NOMO-1 (cell line): Measurements from ENCODE around the gene MEAF6.
"Not testable (repeated sequence)": the region's sequence is repeated elsewhere in the genome, so short reads cannot be mapped to it uniquely, and the experiment has no call there.

Source experiments
- DNase-seq, 2 experiments: peaks; one replicate each; lab custom pipeline; 2025; ENCODE audit not compliant: unreplicated experiment in 2 of 2; lab: John Stamatoyannopoulos, UW

Gene MEAF6

DNA sequence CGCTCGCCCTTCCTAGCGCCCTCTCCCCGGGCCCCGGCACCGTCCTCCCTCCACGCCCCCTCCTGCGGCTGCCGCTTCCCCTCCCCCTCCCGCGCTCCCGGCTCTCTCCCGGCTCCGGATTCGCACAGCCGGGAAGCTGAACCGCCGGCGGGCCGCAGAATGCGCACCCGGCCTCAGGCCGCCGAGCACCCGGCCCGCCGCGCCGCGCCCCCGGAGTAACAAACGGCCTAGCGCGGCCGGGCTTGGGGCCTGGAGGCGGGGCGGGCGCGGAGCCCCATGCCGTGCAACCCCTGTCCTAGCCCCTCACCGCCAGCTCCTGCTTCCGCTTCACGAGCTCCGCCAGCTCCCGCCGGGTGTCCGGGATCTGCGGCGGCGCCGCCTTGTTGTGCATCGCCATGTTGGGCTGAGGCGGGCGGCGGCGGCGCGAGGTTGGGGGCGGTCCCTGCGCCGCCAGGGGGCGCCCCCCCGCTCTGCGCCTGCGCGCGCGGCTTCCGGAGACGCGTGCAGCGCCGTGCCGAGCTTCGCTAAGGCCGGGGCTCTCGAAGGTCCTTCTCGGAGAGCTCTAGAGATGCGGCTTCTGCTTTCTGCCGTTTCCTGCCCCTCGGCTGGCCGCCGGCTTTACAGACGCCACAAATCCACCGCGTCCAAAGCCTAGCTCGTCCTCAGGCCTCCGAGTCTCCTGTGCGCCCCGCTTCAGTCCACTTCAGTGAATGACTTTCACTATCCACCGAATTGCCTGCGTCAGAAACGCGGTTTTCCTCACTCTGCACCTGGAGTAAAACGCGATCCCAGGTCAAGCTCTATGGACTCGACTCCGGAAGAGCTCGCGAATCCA, at the start of gene MEAF6:
TSS of gene MEAF6 (minus strand) at position 417 of the 835 bp plus-strand sequence. CDS start at position 397, 20 bp downstream.
- DNase-seq: peak; percentile 79 to 87

DNA sequence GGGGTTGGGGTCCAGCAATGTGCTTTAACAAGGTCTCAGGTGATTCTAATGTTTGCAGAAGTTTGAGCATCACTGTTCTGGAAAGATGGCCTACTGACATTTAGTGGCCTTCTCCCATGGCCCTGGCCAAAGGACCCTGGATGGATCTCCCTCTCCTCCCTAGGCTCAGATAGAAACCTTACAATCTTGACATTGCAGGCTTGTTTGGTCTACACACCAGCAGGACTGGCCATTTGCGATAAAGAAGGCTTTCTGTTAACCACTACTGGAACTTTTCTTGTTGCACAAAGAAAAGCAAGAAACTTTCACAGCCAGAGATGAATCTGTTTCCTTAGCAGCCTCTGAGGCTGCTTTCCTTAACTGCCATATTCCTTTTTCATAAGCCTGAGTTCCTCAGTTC, 48.4 kb upstream of the MEAF6 start:
- DNase-seq: no peak

DNA sequence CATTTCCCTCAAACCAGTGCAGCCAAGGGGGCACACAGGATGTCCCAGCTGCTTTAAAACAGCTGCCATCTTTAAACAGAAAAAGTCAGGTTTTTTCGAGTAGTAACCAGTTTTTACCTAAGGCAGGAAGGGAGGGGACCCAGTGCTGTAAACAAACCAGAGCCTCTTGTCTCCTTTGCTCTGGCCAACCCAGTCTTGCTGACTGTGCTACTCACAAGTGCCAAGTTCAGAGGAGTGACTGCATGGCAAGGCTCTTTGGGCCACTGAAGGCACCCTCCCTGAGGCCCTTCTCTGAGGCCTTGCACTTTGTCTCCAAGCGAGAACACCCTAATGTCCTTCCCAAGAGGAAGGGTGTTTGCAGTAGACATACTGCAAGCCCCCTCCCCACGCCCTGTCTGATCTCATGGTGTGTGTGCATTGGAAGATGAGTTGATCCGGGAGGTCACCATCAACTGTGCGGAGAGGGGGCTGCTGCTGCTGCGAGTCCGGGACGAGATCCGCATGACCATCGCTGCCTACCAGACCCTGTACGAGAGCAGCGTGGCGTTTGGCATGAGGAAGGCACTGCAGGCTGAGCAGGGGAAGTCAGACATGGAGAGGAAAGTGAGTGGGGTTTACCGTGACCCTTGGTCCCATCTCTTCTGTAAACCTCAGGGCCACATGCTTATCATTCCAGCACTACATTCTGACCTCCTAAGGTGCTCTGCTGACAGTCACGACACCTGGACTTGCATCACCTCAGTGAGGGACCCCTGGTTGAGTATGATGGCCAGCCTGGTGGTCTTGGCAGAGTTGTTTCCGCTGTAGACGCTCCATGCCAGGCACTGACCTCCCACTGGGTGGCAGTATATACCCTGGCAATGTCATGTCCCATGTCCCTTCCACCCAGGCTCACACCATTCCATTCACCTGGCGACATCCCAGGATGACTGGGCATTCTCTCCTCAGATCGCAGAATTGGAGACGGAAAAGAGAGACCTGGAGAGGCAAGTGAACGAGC, 46.9 kb upstream of the MEAF6 start:
- no peak for DNase-seq

DNA sequence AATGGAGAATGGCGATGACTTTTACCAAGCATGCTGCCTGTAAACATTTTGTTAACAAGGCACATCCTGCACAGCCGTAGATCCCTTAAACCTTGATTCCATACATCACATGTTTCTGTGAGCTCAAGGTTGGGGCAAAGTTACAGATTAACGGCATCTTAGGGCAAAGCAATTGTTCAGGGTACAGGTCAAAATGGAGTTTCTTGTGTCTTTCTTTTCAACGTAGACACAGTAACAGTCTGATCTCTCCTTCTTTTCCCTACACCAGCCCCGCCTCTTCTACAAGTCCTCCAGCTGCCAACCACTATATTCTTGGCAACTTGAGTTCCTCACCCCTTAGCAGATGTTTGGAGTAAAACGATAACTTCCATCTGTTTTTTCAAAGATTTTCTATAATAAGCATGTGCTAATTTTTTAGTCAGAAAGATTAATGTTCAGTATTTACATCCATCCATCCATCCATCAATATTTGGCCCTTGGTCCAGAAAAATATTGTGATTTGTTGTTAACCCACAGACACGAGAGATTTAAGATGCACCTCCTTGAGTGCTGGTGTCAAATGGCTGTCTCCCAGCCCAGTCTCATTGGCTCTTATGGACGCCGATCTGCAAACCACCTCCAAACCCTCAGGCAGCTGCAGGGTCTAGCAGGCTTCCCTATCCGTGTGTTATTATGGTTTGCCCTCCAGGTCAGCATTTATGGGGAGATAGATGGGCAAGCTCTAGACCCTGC, 46.0 kb upstream of the MEAF6 start:
- DNase-seq: no peak

DNA sequence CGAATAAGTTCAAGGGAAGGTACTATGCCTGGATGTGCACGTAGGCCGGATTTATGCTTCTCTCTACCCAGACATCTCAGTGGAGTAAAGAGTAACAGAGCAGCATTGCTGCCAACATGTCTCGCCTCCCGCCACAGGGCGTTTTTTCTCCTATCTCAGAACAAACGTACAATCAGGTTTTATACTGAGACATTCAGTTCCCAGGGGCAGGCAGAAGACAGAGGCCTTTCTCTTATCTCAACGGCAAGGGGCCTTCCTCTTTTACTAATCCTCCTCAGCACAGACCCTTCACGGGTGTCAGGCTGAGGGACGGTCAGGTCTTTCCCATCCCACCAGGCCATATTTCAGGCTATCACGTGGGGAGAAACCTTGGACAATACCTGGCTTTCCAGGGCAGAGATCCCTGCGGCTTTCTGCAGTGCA, 45.4 kb upstream of the MEAF6 start:
- not testable (repeated sequence) for DNase-seq

DNA sequence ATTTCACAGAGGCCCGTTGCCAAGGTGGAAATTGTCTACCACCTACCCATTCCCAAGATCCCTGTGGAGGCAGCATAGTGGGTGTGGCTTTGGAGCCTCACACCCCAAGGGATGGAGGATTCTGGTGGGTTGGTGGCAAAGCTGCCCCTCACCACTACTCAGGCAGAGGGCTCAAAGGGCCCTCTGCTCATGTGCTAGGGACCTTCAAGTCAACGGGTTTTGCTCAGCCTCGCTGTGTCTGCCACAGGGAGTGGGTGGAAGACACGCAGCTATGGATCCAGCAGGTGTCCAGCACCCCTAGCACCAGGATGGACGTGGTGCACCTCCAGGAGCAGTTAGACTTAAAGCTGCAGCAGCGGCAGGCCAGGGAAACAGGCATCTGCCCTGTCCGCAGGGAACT, 44.5 kb upstream of the MEAF6 start:
- DNase-seq: no peak

- DNase-seq: no peak
Observed at GRCh38 chr1:37558411-37558810, 43.8 kb upstream of the MEAF6 start.

- DNase-seq: no peak
Observed at GRCh38 chr1:37557402-37557801, 42.8 kb upstream of the MEAF6 start.

DNA sequence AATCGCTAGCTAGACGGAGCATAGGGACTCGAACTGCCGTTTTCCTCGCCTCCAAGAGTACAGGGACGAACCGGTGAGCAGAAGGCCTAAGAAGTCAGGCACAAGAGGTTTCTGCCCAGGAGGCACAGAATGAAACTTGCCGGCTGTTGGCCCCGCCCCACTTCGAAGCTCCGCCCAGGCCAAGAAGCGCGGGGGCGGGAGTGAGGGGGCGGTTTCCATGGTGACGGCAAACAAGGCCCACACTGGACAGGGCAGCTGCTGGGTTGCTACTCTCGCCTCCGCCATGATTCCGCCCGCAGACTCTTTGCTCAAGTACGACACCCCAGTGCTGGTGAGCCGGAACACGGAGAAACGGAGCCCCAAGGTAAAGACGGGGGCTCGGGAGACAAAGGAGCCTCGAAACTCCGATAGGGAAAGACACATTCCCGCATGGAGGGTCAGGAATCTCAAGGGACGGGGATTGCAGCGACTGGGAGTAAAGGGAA, 42.2 kb upstream of the MEAF6 start, which contains the start of gene DNALI1:
TSS of gene DNALI1 (plus strand) at position 229 of the 485 bp plus-strand sequence. CDS start at position 284, 55 bp downstream.
- DNase-seq: no peak

- peak; percentile 86 for DNase-seq
Observed at GRCh38 chr1:37553927-37554808, 39.6 kb upstream of the MEAF6 start, which contains the start of gene SNIP1. Gene SNIP1, minus strand, starts transcription at chr1:37554293. Its CDS starts 64 bp downstream, at chr1:37554229.

DNA sequence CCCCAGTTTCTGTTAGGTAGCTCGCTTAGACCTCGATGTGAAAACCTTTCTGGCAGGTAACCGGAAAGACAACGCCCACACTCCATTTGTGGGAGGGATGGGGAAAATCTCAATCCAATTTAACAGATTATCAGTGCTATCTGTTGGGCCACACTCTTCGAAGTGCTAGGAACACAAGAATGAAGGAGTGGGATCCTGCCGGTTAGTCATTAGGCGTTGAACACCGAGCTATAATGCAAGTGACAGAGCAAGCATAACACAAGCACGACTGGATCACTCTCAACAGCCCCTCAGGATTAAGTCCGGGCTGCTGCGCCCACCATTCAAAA, 39.0 kb upstream of the MEAF6 start:
- no peak for DNase-seq

DNA sequence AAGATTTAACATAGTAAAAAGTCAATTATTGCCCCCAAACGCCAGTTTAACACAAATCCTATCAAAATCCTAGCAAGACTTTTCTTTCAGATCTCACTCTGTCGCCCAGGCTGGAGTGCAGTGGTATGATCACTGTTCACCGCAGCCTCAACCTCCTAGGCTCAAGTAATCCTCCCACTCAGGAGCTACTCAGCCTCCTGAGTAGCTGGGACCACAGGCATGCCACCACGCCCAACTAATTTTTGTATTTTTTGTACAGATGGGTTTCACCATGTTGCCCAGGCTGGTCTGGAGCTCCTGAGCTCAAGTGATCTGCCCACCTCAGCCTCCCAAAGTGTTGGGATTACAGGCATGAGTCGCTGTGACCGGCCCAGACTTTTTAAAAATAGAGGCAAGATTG, 34.8 kb upstream of the MEAF6 start:
- no peak for DNase-seq

GRCh38 chr1:37545019-37545418, 30.5 kb upstream of the MEAF6 start:
- DNase-seq: no peak

DNA sequence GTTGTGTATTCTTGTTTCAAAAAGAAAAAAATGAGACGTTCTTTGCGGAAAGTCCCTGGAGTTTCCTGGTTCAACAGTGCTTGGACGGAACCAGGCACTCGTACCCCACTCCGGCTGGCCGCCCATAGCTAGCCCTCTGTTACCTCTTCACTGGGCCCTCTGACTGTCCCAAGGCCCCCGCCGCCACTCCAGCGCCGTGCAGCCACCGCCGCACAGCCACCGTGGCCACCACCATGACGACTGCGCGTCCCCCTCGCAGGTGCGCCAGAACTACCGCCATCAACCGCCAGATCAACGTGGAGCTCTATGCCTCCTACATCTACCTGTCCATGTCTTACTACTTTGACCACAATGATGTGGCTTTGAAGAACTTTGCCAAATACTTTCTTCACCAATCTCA, 30.0 kb upstream of the MEAF6 start:
- no peak for DNase-seq

DNA sequence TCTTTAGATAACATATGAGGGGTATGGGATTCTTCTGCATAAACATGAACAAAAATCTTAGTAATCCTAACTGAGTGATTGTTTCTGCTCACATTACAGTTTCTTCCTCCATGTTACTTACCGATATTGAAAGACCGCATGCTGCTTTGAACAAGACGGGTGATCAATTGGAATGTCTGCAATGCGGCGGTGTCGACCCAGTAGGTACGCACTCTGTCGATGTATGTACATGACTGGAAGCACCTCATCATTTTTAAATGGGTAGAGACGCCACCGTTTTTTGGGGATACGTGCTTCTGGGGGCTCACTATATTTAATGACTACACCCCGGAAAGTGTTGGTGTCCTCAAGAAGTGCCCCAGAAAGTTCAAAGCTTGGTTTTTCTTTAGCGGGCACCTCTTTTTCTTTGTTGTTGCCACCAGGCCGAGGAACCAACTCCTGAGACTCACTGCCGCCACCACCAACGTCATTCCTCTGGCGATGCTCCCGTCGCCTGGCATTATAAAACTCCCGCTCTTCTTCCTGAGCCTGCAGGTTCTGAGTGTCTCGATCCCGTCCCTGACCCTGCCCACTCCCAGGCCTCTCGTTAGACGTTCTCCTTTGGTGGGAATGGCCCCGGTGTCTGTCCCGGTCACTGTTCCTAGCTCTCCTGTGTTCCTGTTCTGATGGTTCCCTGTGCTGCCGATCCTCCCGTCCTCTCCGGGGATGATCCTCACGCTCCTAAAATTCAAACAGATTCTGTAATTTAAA, 25.6 kb upstream of the MEAF6 start:
- DNase-seq: no peak

DNA sequence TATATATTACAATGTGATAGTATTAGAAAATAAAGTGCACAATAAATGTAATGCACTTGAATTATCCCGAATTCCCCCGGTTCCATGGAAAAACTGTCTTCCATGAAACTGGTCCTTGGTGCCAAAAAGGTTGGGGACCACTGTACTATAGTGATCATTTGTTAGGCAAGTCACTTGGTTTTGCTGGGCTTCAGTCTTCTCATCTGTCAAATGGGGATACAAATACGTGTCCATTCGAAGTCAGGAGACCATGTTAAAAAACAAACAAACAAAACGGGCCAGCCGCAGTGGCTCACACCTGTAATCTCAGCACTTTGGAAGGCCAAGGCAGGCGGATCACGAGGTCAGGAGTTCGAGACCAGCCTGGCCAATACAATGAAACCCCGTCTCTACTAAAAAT, 24.6 kb upstream of the MEAF6 start:
- not testable (repeated sequence) for DNase-seq

- no peak for DNase-seq
Observed at GRCh38 chr1:37537378-37537777, 22.8 kb upstream of the MEAF6 start.

GRCh38 chr1:37533317-37534093, 18.9 kb upstream of the MEAF6 start:
- no peak for DNase-seq
